DMS 273 treated with DMSO at 0.1 percent for 48 hours (cell line): ENCODE measurements around the gene MACROD1.

Experiments
- DNase-seq: peaks from one replicate; lab custom pipeline; 2025; lab: John Stamatoyannopoulos, UW

MACROD1 gene

DNA sequence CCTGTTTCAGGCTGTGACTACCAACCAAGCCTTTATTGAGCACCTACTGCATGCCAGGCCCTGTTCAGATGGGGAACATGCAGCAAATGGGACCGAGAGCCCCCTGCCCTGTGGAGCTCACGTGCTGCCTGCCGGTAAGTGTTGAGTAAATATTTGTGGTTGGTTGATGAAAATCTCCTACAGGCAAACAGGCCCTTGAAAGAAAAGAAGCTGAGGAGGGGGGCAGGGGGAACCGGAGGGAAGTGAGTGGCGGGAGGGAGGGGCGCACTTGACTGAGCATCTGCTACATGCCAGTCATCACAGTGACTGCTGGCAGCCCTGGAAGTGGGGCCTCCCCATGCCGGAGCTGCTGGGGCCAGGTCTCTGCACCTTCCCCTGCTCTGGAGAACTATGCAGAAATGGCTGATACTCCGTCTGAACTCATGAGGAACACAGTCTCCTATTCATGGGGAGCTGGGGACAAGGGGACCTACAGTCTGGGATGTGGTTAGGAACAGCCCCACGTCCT is 34.2 kb downstream of the MACROD1 start:
- DNase-seq, result no peak

DNA sequence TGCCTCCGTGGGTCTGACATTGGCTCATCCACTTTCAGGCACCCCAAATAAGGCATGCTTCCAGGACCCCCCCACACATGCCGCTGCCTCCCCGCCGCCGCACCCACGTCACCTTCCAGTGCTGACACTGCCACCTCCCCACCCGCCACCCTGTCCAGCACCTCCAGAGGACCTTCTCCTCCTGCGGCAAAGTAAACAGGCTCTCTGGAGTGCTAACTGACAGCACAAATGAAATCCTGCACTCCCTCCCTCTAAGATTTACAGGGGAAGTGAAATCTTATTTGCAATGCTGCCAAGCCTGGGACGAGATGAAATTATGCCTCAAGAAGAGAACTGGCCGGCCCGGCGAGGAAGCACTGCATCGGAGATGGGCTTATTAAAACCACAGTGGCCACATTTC is 35.3 kb downstream of the MACROD1 start:
- no peak for DNase-seq

DNA sequence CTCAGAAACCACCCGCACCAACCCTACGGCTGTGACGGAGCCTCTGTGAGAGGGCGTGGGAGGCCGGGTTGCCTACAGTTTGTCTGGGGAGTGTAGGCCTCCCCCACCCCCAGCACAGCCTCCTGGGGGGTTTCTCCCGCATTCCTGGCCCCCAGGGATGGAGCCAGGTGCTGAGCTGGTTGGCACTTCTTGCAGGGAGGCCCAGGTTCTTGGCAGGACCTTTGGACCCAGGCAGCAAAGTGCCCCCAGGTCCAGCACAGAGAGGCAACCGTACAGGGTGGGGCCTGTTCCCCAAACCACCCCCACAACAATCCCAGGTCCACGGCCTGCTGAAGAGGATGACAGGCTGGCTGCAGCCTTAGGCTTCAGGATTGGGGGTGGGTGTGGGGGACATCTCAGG is 36.5 kb downstream of the MACROD1 start:
- DNase-seq, result no peak

DNA sequence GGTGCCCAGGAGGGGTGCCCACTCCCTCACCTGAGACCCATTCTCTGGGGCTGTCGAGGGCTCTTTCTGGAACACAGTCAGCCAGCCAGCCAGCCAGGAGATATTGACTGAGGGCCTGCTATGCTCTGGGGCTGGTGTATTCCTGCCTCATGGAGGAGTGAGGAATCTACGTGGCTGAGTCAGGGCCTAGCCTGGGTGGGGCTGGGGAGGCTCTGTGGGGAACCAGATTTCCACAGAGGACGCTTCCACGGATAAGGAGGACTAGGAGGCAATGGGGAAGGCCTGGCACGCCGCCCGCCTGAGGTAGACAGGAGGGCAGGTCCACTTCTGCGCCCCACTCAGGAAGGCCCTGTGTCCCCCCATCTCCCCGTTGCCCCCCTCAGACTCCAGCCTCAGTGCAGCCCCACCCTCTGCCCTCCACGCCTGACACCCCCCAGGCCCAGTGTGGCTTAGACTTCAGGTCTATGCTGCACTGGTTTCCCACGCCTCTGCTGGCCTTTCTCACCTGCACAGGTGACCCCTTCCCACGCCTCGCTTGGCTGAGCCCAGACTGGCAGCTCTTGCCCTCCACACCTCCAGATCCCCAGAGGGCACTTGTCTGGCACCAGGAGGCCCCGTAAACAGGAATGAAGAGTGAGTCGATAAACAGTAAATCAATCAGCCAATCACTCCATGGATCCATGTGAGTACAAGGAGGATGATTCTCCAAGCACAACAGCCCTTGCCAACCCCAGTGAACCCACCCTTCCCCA is 37.5 kb downstream of the MACROD1 start:
- DNase-seq, result no peak

DNA sequence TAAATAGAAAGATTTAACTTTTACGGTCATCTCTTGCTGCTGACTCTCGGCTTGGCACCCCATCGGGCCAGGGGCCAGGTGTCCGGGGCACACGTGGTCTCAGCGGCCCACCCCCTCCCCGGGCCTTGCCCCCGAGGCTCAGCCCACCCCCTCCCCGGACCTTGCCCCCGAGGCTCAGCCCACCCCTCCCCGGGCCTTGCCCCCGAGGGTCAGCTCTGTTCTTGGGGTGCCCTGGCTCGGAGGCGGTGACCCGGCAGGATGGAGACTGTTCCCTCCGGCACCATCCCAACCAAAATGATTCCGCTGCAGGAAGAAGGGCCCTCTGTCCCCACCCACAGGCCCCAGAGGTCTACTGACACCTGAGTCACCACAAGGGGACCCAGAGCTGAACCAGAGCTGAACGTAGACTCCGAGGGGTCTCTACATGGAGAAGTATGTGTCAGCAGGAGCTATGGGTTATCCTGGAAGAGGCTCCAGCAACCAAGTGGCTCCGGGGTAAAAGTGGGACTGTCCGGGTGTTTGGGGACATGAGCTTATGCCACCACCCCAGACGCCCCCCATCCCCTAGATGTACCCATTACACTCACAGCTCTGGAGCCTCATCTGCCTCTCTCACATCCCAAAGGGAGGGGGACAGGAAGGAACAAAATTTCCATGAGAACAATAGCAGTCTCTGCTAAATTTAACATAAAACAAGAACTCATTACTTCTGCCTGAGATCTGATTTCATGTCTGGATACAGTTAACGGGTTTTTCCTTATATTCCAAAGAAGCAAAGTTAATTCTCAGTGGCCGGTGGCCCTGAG is 38.4 kb downstream of the MACROD1 start:
- no peak for DNase-seq

GRCh38 chr11:64126796-64127195 is 39.1 kb downstream of the MACROD1 start:
- no peak for DNase-seq

GRCh38 chr11:64126371-64126770 is 39.5 kb downstream of the MACROD1 start:
- no peak for DNase-seq

GRCh38 chr11:64125676-64126075 is 40.2 kb downstream of the MACROD1 start:
- no peak for DNase-seq

GRCh38 chr11:64124147-64124546 is 41.8 kb downstream of the MACROD1 start:
- DNase-seq, result no peak

- DNase-seq, result no peak
Measured at GRCh38 chr11:64123679-64124078, 42.2 kb downstream of the MACROD1 start.

DNA sequence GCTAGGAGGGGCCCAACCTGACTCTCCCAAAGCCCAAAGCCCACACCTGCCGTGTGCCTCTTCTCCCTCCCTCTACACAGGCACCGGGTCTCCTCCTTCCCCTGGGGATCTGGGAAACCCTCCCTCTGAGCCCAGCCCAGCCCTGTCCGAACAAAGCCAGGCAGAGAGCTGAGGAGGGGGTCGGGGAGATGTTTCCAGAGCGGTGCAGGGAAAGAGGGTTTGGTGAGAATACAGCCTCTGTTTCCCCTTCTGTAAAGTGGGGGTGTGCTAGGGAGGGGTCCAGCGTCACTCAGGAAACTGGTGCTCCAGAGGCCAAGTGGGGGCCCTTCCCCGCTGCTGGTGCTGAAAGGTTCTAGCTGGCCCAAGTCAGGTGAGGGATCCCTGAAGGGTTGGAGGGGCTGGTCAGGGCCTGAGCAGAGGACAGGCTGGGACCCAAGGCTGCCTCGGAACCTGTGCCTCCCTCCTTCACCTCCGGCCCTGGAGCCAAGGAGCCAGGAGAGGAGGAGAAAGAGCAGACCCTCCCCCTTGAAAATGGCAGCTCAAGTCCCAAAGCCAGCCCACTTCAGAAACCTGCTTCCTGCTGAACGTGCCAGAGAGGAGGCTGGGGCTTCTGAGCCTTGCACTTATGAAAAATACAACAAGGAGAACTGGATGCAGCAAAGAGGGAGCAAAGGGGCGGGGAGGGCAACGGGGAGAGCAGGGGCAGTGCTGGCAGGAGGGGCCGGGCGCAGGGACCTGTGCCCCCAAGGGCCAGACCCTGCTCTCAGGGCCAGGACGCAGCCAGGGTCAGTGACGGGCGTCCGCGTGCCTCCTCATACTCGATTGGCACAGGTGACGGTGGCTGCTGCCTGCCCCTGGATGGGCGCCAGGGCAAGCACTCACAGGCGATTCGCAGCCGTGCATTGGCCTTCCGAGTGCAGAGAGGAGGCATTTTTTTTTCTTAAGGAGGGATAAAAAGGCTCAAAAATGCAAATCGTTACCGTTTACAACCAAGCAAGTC is 43.2 kb downstream of the MACROD1 start:
- DNase-seq, result no peak

- no peak for DNase-seq
Measured at GRCh38 chr11:64121663-64122410, 44.1 kb downstream of the MACROD1 start.

- DNase-seq, result peak; percentile 67
Measured at GRCh38 chr11:64120951-64121569, 44.9 kb downstream of the MACROD1 start.

- no peak for DNase-seq
Measured at GRCh38 chr11:64119700-64120099, 46.2 kb downstream of the MACROD1 start.

DNA sequence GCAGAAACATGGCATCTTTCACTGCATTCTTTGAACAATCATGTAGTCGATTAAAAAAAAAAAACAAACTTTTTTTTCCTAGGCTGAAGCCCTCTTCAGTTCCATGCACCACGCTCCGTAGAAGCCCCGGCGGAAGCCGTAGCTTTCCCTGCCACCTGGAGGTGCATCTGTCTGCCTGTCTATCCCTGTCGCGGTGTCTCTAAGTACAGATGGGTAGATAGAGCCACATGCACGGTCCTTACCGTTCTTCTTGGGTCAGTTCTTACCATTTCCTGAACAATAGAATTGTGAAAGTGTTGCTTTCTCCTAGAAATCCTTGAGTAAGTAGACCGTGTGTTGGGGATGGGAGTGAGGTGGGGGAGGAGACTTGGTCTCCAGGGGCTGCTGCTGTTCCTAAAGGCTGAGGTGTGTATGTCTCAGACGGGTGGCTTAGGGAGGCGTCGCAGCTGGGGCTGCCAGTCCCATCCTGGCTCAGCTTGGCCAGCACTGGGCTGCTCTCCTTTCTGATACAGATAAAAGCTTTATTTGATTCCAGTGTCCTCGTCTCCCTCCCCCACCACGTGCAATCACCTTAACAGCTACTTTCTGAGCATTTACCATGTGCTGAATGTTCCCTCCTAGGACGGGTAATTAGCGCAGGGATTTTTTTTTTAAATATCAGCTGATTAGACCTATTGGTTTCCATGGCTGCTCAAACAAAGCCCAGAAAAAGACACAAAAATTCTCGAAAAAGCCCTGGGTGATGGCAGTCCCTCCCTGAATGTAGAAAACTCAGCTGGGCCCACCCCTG is 46.8 kb downstream of the MACROD1 start:
- no peak for DNase-seq

- no peak for DNase-seq
Measured at GRCh38 chr11:64117763-64118459, 48.0 kb downstream of the MACROD1 start.

DNA sequence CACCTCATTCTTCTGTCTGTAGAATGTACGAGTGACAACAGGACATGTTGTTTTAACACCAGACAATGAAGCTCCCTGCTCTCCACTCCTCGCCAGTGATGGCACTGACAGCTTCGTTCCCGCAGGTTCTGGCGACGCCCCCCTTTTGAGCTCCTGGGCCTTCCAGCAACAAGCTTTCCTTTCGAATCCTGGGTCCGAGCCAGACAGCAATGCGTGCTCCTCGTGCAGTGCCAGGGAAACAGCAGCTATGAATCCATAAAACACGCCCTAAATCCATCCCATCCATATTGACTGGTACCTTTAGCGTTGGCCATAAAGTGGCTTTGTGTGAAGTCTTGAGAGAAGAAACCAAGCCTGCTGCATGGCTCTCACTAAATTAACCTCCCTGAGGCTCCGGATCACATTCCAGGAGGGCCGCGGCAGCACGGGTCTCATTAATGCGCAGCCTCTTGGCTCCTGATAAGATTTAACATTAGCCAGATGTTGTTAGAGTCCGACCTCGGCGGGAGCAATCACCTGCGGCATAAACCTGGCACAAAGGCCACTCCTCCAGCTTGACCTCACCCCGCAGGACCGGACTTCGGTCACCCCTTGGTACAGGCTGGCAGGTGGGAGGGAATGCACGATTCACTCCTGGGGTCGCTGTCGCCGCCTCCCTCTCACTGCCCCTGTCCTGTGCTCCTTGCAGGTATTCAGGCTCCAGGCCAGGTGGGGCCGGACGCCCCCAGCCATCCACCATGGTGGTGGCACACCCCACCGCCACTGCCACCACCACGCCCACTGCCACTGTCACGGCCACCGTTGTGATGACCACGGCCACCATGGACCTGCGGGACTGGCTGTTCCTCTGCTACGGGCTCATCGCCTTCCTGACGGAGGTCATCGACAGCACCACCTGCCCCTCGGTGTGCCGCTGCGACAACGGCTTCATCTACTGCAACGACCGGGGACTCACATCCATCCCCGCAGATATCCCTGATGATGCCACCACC is 50.1 kb downstream of the MACROD1 start:
- DNase-seq, result no peak

- DNase-seq, result no peak
Measured at GRCh38 chr11:64114231-64114630, 51.7 kb downstream of the MACROD1 start.
